ENCODE results near the gene HOXA10.

GRCh38 chr7:27217951-27218350 lies 43.8 kb upstream of the HOXA10 start:
- TF ChIP-seq CTCF (IDR thresholded peaks at IDR 0.05; ENCODE audit: low read depth, low read length) (no peak), EZH2phosphoT487 (IDR thresholded peaks at IDR 0.05; ENCODE audit: low read depth) (no peak)
